TTC549 (cell line): ENCODE data around the gene OPRM1.
"Not testable (repeated sequence)": the region's sequence is repeated elsewhere in the genome, so short reads cannot be mapped to it uniquely, and the experiment has no call there.

Source experiments
- FAIRE-seq: peaks from 2 replicates; lab custom pipeline; 2012; peaks lifted over from hg19 to GRCh38; lab: Jason Lieb, UNC

The OPRM1 gene

GRCh38 chr6:154039231-154039842 is at the start of gene OPRM1:
Gene OPRM1 (plus strand): TSS chr6:154039240. CDS start chr6:154039545, 305 bp downstream.
- no peak for FAIRE-seq

- no peak for FAIRE-seq
These were observed 49.1 kb upstream of the OPRM1 start for GRCh38 chr6:153989989-153990388.

GRCh38 chr6:153994004-153994403 is 45.0 kb upstream of the OPRM1 start:
- FAIRE-seq: no peak

DNA sequence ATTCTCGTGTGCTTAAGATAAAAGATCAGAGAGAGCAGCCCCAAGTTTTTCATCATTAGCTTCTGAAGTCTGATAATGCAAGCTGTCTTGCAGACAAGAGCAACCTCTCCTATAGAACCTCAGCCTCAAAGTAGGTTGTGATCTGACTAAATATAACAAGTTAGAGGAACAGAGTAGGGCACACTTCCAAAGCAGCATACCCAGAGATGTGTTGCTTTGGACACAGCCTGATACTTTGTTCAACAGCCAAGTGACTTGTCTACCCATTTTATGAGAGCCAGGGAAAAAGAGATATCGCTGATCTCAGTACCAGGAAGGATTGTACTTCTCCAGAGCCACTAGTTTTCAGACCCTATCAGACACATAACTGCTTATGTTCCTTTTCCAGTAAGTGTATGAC is 44.2 kb upstream of the OPRM1 start:
- FAIRE-seq: no peak

DNA sequence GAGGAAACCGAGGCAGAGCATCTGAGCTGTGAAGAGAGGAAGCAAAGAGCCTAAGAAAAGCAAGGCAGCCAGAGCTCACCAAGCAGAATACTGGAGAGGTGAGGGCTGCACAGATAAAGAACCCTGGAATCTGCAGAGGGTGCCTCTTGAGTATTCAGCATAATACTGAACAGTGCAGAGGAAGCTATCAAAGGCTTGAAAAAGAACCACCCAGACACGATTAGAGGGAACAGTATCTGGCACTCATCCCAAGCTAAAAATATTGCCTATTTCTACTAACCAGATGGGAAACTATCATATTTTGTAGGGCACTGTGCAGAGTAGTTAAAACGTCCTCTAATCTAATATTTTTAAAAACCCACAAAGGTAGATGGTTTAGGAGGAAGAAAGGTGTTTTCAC is 41.8 kb upstream of the OPRM1 start:
- no peak for FAIRE-seq

- no peak for FAIRE-seq
These were observed 37.4 kb upstream of the OPRM1 start for GRCh38 chr6:154001494-154002285.

- FAIRE-seq: no peak
These were observed 36.1 kb upstream of the OPRM1 start for GRCh38 chr6:154002894-154003293.

DNA sequence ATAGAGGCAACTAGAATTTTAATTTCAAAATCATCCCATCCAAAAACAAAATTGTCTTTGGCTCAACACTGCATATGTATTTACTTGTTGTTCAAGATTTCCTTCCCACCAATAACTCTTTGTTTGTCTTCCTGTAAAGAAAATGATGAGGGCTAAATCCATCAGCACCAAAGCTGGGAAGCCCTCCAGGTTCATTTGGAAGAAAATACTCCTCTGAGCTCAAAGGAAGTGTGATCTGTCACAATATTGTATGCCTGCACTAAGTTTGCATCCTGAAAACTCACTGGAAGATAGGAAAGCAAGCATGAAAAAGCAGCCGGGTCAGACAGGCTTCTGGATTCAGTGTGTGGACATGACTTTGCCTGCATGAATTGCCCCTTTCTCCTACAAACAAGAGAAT is 28.7 kb upstream of the OPRM1 start:
- FAIRE-seq: no peak

- no peak for FAIRE-seq
These were observed 26.2 kb upstream of the OPRM1 start for GRCh38 chr6:154012852-154013251.

- FAIRE-seq: no peak
These were observed 21.3 kb upstream of the OPRM1 start for GRCh38 chr6:154017786-154018185.

- no peak for FAIRE-seq
These were observed 8.4 kb upstream of the OPRM1 start for GRCh38 chr6:154030646-154031045.

DNA sequence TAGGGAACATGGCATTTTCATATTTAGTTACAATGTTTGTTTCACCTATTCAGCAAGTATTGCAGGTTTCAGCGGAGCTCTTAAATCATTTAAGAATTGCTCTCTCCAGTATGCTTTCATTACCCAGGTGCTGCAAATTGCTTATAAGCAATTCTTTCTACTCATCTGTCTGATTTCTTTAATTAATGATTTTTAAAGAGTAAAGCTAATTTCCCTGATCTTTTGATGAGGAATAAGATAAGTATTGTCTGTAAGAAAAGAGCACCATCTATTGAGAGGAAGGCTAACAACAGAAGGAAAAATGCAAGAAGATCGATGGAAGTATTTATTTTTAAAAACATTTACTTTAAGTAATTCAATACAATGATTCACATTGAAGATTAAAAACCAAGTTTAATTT is 2.0 kb downstream of the OPRM1 start:
- no peak for FAIRE-seq

DNA sequence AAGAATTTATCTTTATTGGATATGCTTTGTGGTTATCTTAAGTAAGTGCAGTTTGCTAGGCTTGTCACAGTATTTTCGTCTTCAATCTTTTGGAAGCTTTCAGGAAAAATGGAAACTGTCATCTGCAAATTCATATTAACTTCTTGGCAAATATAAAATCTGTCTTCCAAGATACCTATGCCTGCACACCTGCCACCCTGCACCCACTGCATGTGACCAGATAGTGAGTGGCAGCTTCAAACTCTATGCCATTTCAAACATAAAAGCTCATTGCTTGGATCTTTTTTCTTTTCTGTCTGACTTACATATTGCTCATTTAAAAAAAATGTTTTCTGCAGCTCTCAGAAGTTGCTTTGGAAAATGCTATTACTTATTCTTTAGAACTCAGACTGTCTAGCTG is 14.1 kb downstream of the OPRM1 start:
- FAIRE-seq: no peak

- no peak for FAIRE-seq
These were observed 17.5 kb downstream of the OPRM1 start for GRCh38 chr6:154056536-154056935.

- no peak for FAIRE-seq
These were observed 18.1 kb downstream of the OPRM1 start for GRCh38 chr6:154057098-154057497.

GRCh38 chr6:154058963-154059680 is 20.1 kb downstream of the OPRM1 start:
- no peak for FAIRE-seq

GRCh38 chr6:154060076-154060475 is 21.0 kb downstream of the OPRM1 start:
- FAIRE-seq: no peak

DNA sequence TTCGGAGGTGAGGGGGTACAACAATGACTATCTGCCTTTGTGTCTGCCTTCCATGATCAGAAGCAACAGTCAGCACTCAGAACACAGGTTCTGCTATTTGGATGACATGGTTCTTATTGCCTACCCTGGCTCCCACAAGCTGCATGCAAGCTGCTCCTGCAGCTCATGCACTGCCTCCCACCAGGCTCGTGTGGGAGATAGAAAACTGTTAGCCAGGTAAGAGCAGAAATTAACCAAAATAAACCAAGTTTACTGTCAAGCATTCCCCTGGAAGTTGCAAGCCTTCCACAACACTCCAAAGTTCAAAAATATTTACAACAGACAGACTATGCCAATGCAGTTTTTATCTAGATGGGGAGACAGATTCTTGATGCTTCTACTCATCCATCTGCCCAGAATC is 31.0 kb downstream of the OPRM1 start:
- no peak for FAIRE-seq

DNA sequence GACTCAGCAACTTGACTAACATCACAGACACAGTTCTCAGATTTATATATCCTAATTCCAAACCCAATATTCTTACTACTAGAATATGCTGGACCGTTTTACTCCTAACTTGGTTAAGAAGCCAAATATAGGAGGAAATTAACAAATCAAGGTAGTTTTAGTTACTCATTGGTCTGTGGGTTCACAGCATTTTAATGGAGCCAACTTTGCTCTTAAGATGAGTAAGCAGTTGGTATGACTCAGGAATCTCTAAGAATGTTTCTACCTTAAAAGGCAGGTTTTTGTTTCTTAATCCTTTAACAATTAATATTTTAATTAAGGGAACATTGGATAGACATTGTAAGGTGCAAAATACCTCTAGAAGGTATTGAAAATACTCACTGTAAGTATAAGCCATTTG is 31.6 kb downstream of the OPRM1 start:
- no peak for FAIRE-seq

- no peak for FAIRE-seq
These were observed 32.2 kb downstream of the OPRM1 start for GRCh38 chr6:154071236-154071635.

DNA sequence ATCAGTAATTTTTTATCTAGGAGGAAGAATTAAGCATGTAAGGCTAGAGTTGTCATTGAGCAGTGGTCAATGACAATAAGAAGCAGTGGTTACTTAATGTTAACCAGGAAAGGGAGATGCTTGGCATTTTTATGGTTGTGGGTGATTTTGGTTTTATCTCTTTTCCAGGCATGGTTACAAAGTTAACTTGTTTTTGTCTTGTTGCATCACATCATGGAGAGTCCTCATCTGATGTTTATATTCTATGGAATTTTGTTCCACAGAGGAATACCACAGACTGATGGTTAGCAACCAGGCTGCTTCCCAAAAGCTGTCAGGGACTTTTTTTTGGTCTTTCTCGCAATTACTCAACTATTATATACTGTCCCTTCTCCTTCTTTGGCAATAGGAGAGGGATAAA is 32.7 kb downstream of the OPRM1 start:
- FAIRE-seq: no peak

GRCh38 chr6:154078596-154078995 is 39.6 kb downstream of the OPRM1 start:
- FAIRE-seq: not testable (repeated sequence)

GRCh38 chr6:154080461-154081189 is 41.6 kb downstream of the OPRM1 start:
- no peak for FAIRE-seq
